ENCODE measurements around the gene WDR73.

Gene WDR73

DNA sequence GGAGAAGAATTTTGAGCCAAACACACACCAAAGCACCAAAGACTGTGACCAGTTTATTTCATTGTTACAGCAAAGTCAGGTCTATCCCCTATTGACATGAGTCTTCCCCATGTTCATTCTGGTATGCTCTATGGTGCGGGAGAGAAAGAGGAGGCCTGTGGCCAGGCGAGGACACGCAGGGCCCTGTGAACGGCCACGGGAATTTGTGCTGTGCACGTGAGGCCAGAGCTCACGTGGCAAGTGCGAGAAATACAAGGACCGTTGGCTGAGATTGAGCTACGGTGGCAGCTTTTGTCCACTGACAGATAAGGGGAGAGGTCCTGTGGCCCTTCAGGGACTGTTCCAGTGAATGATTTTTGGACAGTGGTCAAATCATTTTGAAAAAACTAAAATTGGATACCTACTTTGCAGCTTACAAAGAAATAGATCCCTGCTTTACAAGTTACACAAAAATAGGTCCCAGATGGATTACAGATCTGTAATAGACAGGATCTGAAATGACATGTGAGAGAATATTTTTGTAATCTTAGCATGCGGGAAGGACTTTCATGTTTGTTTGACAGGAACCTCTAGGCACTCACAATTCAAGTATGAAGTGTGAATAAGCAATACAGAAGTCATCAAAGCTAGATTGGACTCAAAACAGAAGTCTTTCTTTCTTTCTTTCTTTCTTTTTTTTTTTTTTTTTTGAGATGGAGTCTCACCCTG lies 44.1 kb downstream of the WDR73 start:
- no peak for FAIRE-seq

DNA sequence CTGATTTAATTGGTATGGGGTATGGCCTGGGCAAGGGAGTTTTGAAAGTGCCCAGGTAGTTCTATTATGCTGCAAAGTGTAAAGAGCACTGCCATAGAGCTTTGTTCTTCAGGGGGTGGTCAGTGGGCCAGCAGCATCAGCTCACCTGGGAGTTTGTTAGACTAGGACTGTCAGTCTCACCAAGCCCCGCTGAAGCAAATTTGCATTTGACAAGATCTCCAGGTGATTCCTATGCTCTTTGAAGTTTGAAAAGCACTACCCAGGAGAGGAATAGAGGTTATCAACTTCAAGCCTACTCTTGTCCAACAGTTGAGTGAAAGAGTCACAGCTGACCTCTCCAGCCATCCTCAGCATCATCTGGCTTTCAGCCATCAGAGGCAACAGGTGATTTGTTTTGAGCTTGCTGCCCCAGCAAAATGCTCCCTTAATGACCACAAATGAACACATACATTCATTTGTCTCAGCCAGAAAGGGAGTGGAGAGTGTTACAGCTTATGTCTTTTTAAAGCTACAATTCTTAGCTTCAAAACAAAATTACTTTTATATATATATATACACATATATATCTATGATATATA lies 45.3 kb downstream of the WDR73 start:
- no peak for FAIRE-seq

GRCh38 chr15:84606653-84607120 lies 47.4 kb downstream of the WDR73 start:
- no peak for FAIRE-seq

DNA sequence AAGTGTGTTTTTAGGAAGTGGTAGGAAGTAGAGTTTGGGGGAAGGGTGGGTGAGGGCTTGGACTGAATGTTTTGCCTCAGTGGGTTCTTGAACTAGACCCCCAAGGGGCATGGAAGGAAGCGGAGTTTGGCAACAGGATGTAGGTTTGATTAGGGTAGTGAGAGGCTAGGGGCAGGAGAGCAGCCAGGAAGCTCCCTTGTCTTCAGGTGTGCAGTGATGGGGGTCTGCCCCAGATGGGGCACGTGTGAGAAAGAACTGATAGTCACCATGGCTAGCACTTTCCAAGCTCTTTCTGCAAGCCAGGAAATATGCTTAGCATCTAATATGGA lies 48.6 kb downstream of the WDR73 start:
- no peak for FAIRE-seq

GRCh38 chr15:84604826-84605553 lies 49.1 kb downstream of the WDR73 start:
- FAIRE-seq = no peak

GRCh38 chr15:84603630-84604379 lies 50.3 kb downstream of the WDR73 start:
- no peak for FAIRE-seq

DNA sequence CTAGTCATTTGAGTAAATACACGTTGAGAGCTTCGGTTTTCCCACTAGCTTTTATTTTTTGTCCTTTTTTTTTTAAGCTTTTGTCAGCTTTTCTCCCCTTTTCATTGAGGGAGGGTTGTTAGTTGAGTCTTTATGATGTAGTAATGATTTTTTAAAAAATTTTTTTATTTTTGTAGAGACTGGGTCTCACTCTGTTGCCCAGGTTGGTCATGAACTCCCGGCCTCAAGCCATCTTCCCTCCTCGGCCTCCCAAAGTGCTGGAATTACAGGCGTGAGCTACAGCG lies 52.6 kb downstream of the WDR73 start:
- FAIRE-seq = no peak

GRCh38 chr15:84600687-84601554 lies 53.2 kb downstream of the WDR73 start, which contains the start of gene ZSCAN2:
Gene ZSCAN2, plus strand, starts transcription at chr15:84601009. Its CDS starts 2,919 bp downstream, at chr15:84603928.
- peak; percentile 86 for FAIRE-seq

GRCh38 chr15:84600331-84600686 lies 53.8 kb downstream of the WDR73 start:
- peak; percentile 59 for FAIRE-seq

- no peak for FAIRE-seq
Observed at GRCh38 chr15:84599906-84600305, 54.2 kb downstream of the WDR73 start.

- no peak for FAIRE-seq
Observed at GRCh38 chr15:84598993-84599392, 55.1 kb downstream of the WDR73 start.

GRCh38 chr15:84598250-84598649 lies 55.8 kb downstream of the WDR73 start:
- no peak for FAIRE-seq

GRCh38 chr15:84597296-84597695 lies 56.8 kb downstream of the WDR73 start:
- no peak for FAIRE-seq

- FAIRE-seq = no peak
Observed at GRCh38 chr15:84595660-84596059, 58.4 kb downstream of the WDR73 start.

- FAIRE-seq = no peak
Observed at GRCh38 chr15:84594617-84595290, 59.3 kb downstream of the WDR73 start.

- FAIRE-seq = no peak
Observed at GRCh38 chr15:84591815-84592214, 62.3 kb downstream of the WDR73 start.

GRCh38 chr15:84590406-84590805 lies 63.7 kb downstream of the WDR73 start:
- FAIRE-seq = no peak
